Fibroblast of the aortic adventitia (primary cell): ENCODE results near the gene KIAA0319L. TPM values are rescaled to one million over a fixed set of nuclear protein-coding genes. Genes with fewer than 3 reads are reported as not detected.

ENCODE experiments used
- DNase-seq: peaks from one replicate; pipeline ENCODE4 v3.0.0-alpha.2; 2010; ENCODE audit warnings: low read depth
- H3K4me3 ChIP-seq: 2 replicates; pipeline ENCODE4 v1.5.1; 2011; ENCODE audit warnings: low read depth, mild to moderate bottlenecking, control low read depth, low read length, moderate library complexity
- CTCF ChIP-seq: IDR thresholded peaks from 2 replicates; pipeline ENCODE4 v1.5.1; 2011; ENCODE audit warnings: mild to moderate bottlenecking, low read length, control low read depth, inconsistent platforms; ENCODE audit not compliant: insufficient read depth
- total RNA-seq: library from RNA; depleted of rRNA; stranded (reverse); fragments of >200 nt; gene quantifications from 2 replicates; pipeline ENCODE4 v1.2.3, GENCODE V29; 2012; ENCODE audit warnings: low replicate concordance

Gene KIAA0319L
- total RNA-seq, 1 donor = 36.2 TPM

DNA sequence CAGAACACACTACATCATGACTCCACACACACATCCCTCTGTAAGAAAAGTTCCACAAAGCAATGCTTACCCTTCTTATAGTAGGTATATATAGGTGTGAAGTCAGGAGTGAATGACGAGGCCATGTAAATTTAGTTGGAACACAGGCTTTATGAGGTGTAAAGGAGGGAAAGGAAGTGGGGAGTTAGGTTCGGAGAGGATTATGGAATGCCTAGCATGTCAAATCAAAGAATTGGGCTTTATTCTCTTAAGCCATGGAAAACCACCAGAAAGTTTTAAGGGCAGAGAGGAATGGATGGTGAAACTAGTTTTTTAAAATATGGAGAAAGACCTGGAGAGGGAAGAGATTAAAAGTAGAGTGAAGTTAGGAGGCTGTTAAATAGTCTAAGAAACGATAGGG is 42.2 kb upstream of the KIAA0319L start:
- no peak overlapping the region for H3K4me3 ChIP-seq
- no peak for TF ChIP-seq CTCF
- no peak for DNase-seq

DNA sequence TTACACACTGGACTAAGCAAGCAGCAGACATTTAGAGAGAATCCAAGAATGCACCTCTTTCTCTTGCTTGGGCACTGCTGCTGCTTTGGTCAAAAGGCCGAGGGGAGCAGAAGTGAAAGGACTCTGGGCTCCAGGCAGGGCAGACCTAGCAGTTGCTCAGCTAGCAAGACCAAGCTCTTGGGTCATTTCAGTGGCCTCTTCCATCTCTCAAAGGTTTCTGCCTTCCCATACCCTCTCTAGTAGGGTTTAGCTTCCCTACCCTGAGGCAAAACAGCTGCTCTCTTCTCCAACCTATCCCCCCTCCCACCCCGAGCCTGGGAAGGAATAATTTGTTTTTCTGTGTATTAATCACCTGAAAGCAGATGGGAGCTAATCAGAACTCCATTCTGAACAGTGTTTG is 41.7 kb upstream of the KIAA0319L start:
- TF ChIP-seq CTCF = no peak

DNA sequence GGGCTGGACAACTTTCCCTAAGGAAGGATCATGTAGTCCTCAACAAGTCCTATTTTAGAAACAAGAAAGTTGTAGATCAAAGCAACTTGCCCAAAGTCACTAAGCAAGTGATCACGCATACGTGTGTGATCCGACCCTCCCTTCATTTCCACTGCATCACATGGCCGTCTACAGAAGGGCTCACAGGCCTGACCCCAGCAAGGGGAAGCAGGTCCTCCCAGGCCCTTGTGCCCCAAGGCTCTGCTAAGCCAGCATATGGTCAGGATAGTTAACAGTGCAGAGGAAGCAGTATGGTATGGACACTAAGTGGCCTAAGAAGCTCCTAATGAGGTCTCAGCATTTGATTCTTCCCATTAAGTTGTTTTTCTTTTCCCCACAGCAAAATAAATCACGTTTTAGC is 40.7 kb upstream of the KIAA0319L start:
- H3K4me3 ChIP-seq = no peak overlapping the region
- DNase-seq = no peak

More for the DNA sequence above, 41.7 kb upstream of the KIAA0319L start:
- no peak overlapping the region for H3K4me3 ChIP-seq
- DNase-seq = no peak

DNA sequence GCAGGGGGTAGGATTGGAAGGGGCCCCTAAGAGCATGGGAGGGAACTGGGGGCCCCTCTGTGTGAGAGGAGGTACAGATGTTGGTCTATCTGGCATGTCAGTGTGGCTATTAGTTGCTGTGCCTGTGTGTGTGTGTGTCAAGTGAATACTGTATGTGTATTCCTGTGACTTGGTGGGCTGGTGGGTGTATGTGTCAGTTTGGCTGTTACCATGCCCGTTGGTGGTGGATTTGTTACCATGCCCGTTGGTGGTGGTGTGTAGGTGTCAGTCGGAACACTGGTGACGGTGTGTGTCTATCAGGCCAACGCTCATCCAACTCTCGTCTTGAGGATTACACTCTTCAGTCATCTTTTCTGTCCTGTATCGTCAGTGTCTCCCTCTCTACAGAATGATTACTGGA is 38.5 kb upstream of the KIAA0319L start:
- no peak for DNase-seq
- H3K4me3 ChIP-seq = no peak overlapping the region
- TF ChIP-seq CTCF = no peak

More for the DNA sequence above, 40.7 kb upstream of the KIAA0319L start:
- TF ChIP-seq CTCF = no peak

DNA sequence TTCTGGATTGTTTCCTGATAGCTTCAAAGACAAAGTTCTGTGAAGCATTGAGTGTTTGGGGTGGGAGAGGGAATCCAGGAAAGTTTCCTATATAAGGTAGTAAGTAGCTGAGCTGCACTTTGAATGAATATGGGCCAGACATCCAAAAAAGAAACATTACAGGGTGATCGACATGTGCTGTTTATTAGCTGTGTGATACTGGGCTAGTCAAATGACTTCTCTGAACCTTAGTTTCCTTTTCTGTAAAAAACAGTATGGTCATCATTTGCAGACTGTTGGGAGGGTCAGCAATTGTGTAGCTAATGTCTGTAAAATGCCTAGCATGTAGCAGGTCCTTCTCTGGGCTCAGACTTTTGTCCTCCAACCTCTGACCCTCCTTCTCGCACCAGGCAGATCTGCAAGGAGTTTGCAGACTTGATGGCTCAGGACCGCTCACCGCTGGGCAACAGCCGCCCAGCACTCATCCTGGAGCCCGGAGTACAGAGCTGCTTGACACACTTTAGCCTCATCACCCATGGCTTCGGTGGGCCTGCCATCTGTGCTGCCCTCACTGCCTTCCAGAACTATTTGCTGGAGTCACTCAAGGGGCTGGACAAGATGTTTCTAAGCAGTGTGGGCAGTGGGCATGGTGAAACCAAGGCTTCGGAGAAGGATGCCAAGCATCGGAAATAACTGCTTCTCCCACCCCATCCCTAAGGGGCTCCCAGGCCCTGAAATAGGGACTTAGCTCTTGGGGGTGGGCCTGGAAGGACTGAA is 37.0 kb upstream of the KIAA0319L start:
- no peak overlapping the region for H3K4me3 ChIP-seq
- no peak for TF ChIP-seq CTCF
- DNase-seq = no peak

DNA sequence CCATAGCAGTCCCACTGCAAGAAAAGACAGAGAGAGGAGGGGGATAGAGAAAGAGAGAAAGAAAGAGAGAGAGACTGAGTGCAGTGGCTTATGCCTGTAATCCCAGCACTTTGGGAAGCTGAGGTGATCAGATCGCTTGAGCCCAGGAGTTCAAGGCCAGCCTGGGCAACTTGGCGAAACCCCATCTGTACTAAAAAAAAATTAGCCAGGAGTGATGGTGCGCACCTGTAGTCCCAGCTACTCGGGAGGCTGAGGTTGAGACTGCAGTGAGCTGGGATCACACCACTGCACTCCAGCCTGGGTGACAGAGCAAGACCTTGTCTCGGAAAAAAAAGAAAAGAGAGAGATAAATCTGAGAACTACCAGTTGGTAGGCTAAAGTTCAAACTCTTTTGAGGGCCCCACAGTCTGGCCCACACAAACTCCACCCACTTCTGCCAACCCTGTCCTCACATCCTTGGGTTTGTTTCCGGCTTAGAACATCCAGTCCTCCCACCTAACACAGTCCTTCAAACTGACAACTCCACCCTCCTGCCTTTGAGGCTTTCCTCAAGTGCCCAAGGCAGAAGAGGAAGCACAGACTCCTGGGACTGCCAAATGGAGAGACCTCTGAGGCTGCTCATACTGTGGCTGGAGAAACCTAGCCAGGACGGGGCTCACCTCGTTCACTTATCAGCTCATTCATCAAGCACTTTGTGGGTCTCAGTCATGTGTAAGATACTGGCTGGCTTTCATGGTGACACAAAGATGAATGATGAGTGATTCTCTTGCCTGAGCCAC is 36.0 kb upstream of the KIAA0319L start:
- TF ChIP-seq CTCF = no peak
- no peak overlapping the region for H3K4me3 ChIP-seq
- no peak for DNase-seq
